Measurements from ENCODE around the gene ITGB6.

DNA sequence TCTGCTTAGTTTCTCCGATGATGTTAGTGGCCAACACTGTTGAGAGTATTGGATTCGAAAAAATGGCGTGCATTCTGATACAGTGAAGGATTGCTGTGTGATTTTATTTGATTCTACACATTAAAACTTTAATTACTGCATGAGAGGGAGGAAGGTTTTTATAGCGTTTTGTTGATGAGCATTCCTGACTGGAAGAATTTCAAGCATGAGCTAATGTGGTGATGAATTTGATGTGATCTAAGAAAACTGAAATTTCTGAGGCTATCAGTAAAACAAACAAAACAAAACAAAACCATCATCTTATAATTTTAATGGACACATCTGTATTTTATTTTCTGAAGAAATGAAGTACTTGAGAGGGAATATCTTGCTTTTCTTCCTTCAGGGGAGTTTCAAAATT, 59.6 kb downstream of the ITGB6 start:
- TF ChIP-seq POLR2A (IDR thresholded peaks at IDR 0.05; ENCODE audit: extremely low read depth, insufficient read length): no peak
- TF ChIP-seq, protein P1, sequence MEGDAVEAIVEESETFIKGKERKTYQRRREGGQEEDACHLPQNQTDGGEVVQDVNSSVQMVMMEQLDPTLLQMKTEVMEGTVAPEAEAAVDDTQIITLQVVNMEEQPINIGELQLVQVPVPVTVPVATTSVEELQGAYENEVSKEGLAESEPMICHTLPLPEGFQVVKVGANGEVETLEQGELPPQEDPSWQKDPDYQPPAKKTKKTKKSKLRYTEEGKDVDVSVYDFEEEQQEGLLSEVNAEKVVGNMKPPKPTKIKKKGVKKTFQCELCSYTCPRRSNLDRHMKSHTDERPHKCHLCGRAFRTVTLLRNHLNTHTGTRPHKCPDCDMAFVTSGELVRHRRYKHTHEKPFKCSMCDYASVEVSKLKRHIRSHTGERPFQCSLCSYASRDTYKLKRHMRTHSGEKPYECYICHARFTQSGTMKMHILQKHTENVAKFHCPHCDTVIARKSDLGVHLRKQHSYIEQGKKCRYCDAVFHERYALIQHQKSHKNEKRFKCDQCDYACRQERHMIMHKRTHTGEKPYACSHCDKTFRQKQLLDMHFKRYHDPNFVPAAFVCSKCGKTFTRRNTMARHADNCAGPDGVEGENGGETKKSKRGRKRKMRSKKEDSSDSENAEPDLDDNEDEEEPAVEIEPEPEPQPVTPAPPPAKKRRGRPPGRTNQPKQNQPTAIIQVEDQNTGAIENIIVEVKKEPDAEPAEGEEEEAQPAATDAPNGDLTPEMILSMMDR (IDR thresholded peaks at IDR 0.05; ENCODE audit: low read depth, low read length): no peak
- TF ChIP-seq MYC (IDR thresholded peaks at IDR 0.05; ENCODE audit: low read depth, low read length): no peak

All from NB4 (cell line).